Adrenal gland (tissue), 12 donors: ENCODE measurements around the gene OR4E2. TPM values are rescaled to one million over a fixed set of nuclear protein-coding genes. Genes with fewer than 3 reads are reported as not detected.

Experiments used
- DNase-seq, 7 donors: peaks; one replicate each; pipeline ENCODE4 v3.0.0-alpha.2; 2019 to 2020
- H3K27ac ChIP-seq, 5 donors: fragments of 200-600 bp; sonication (generic) in 4 of 5; 1 replicate in 3 of 5; 2 replicates in 2 of 5; pipeline versions ENCODE4 v1.5.1 to v1.8.0; 2016 to 2020; ENCODE audit warnings: mild to moderate bottlenecking in 1 of 5
- H3K27me3 ChIP-seq: fragments of 200-600 bp; 2 replicates; pipeline ENCODE4 v1.8.0; 2021
- H3K36me3 ChIP-seq, 2 donors: fragments of 200-600 bp; replicated peaks in 1 of 2; 1 replicate in 1 of 2; 2 replicates in 1 of 2; pipeline versions ENCODE4 v1.5.1 to v1.8.0; 2018 to 2022
- H3K4me1 ChIP-seq, 2 donors: fragments of 200-600 bp; replicated peaks in 1 of 2; 1 replicate in 1 of 2; 2 replicates in 1 of 2; pipeline versions ENCODE4 v1.5.1 to v1.8.0; 2018 to 2021
- H3K4me3 ChIP-seq, 4 donors: fragments of 200-600 bp; sonication (generic) in 3 of 4; one replicate each; pipeline ENCODE4 v1.5.1; 2016 to 2018
- H3K9me3 ChIP-seq, 3 donors: fragments of 200-600 bp; sonication (generic) in 1 of 3; replicated peaks in 1 of 3; 1 replicate in 2 of 3; 2 replicates in 1 of 3; pipeline versions ENCODE4 v1.5.1 to v1.8.0; 2016 to 2021
- CTCF ChIP-seq, 6 experiments: fragments of 450-650 bp in 4 of 6; fragments of 200-600 bp in 2 of 6; sonication (generic) in 1 of 6; IDR thresholded peaks; 1 replicate in 5 of 6; 2 replicates in 1 of 6; pipeline versions ENCODE4 v1.5.1 to v1.8.0; 2016 to 2021; ENCODE audit warnings: antibody characterized with exemption in 6 of 6, mild to moderate bottlenecking in 2 of 6, moderate library complexity in 1 of 6
- POLR2A ChIP-seq, 2 donors: fragments of 450-650 bp; IDR thresholded peaks; one replicate each; pipeline ENCODE4 v1.6.1; 2017; ENCODE audit warnings: antibody characterized with exemption in 2 of 2, mild to moderate bottlenecking in 2 of 2, moderate library complexity in 1 of 2
- WGBS, 4 donors: extraction: QIAGEN DNeasy Blood & Tissue Kit in 2 of 4; methylation state at CpG; one replicate each; pipeline versions ENCODE4 v1.1.5 to v1.1.7; 2013 to 2017; 5-methylcytosine and 5-hydroxymethylcytosine counted together
- intact Hi-C, 2 donors: fragments of 100-400 bp; cut with DNase I; formaldehyde crosslinking; loops; one replicate each; pipeline versions ENCODE4 v1.14.1 to v1.15.0; 2022 to 2023
- polyA plus RNA-seq, 3 donors: library from polyadenylated mRNA; stranded (reverse); fragments of 200-250 nt in 2 of 3; fragments of 350-450 nt in 1 of 3; fragmentation: Illumina TruSeq in 1 of 3; extraction: RNeasy Lipid Tissue Mini Kit (QIAGEN cat#74804) in 1 of 3; gene quantifications; one replicate each; pipeline ENCODE4 v1.2.3, GENCODE V29; 2013 to 2014
- total RNA-seq, 9 donors: library from RNA; depleted of rRNA in 4 of 9; stranded (reverse); fragments of >200 nt in 4 of 9; fragments of 120-200 nt in 1 of 9; fragmentation: NEBNext Ultra II Directional in 1 of 9; extraction: Animal tissue kit (Norgen Biotek cat#: 25700) in 1 of 9; gene quantifications; one replicate each; pipeline versions ENCODE4 v1.1.0 to v1.2.4, GENCODE V29; 2013 to 2023
- donor health status: healthy with polysubstance abuse.
- donor health status: Bipolar disorder and iron deficiency.
- donor health status: DM: yes; HTN: yes; CAD: no.
- donor health status: DM: no; HTN: no; CAD: no.
- donor health status: DM: no; HTN: no; CAD: no.
- donor health status: DM: yes; HTN: yes; CAD: no.

The OR4E2 gene
- total and polyA plus RNA-seq, 12 donors, result not detected

GRCh38 chr14:21643407-21643806, 10.2 kb upstream of the OR4E2 start:
- H3K9me3 ChIP-seq, result no peaks in the 10 kb centered on the region
- DNase-seq, result no peak
- intact Hi-C loops, result no loop called here
- no peak overlapping the region for H3K27ac ChIP-seq
- H3K36me3 ChIP-seq, result no peaks in the 10 kb centered on the region
- WGBS, 4 donors, result 56 to 71% (median 60%) methylated on average over 5 of the region's 5 CpGs
- H3K4me1 ChIP-seq, result no peaks in the 10 kb centered on the region
- H3K27me3 ChIP-seq, result no peaks in the 10 kb centered on the region
- H3K4me3 ChIP-seq, result no peak overlapping the region
- TF ChIP-seq CTCF (IDR thresholded peaks at IDR 0.05), result no peak
- no peak for TF ChIP-seq POLR2A (IDR thresholded peaks at IDR 0.05)

GRCh38 chr14:21647380-21647779, 6.3 kb upstream of the OR4E2 start:
- Histone ChIP-seq H3K36me3 (no peaks in the 10 kb centered on the region), H3K27ac (no peak overlapping the region), H3K4me1 (no peaks in the 10 kb centered on the region), H3K27me3 (no peaks in the 10 kb centered on the region), H3K9me3 (no peaks in the 10 kb centered on the region), H3K4me3 (no peak overlapping the region)
- intact Hi-C loops, result no loop called here
- TF ChIP-seq POLR2A (IDR thresholded peaks at IDR 0.05) (no peak), CTCF (IDR thresholded peaks at IDR 0.05) (no peak)
- no peak for DNase-seq

GRCh38 chr14:21652209-21652808, 1.3 kb upstream of the OR4E2 start:
- H3K36me3 ChIP-seq, result no peaks in the 10 kb centered on the region
- H3K9me3 ChIP-seq, result no peaks in the 10 kb centered on the region
- intact Hi-C loops, result no loop called here
- H3K4me3 ChIP-seq, result no peak overlapping the region
- no peak for DNase-seq
- H3K27me3 ChIP-seq, result no peaks in the 10 kb centered on the region
- TF ChIP-seq CTCF (IDR thresholded peaks at IDR 0.05) (no peak), POLR2A (IDR thresholded peaks at IDR 0.05) (no peak)
- no peak overlapping the region for H3K27ac ChIP-seq
- no peaks in the 10 kb centered on the region for H3K4me1 ChIP-seq
- 27 to 50% (median 47%) methylated on average over 1 of the region's 1 CpG for WGBS, 4 donors

GRCh38 chr14:21654215-21654614, 580 bp downstream of the OR4E2 start:
- TF ChIP-seq POLR2A (IDR thresholded peaks at IDR 0.05) (no peak), CTCF (IDR thresholded peaks at IDR 0.05) (no peak)
- no peaks in the 10 kb centered on the region for H3K36me3 ChIP-seq
- no peak overlapping the region for H3K27ac ChIP-seq
- H3K27me3 ChIP-seq, result no peaks in the 10 kb centered on the region
- H3K9me3 ChIP-seq, result no peaks in the 10 kb centered on the region
- no peak overlapping the region for H3K4me3 ChIP-seq
- H3K4me1 ChIP-seq, result no peaks in the 10 kb centered on the region
- intact Hi-C loops, result no loop called here
- DNase-seq, result no peak
- WGBS, 4 donors, result 72 to 100% (median 79%) methylated on average over 1 to 5 of the region's 5 CpGs
